Activated T-cell treated with anti-CD3 and anti-CD28 coated beads for 4 hours (primary cell): Measurements from ENCODE around the gene TFPI2.
"Not testable (repeated sequence)": the region's sequence is repeated elsewhere in the genome, so short reads cannot be mapped to it uniquely, and the experiment has no call there.

ENCODE experiments used
- DNase-seq: peaks from one replicate; pipeline ENCODE4 v3.0.0-alpha.2; 2020

Gene TFPI2, protein sequence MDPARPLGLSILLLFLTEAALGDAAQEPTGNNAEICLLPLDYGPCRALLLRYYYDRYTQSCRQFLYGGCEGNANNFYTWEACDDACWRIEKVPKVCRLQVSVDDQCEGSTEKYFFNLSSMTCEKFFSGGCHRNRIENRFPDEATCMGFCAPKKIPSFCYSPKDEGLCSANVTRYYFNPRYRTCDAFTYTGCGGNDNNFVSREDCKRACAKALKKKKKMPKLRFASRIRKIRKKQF

DNA sequence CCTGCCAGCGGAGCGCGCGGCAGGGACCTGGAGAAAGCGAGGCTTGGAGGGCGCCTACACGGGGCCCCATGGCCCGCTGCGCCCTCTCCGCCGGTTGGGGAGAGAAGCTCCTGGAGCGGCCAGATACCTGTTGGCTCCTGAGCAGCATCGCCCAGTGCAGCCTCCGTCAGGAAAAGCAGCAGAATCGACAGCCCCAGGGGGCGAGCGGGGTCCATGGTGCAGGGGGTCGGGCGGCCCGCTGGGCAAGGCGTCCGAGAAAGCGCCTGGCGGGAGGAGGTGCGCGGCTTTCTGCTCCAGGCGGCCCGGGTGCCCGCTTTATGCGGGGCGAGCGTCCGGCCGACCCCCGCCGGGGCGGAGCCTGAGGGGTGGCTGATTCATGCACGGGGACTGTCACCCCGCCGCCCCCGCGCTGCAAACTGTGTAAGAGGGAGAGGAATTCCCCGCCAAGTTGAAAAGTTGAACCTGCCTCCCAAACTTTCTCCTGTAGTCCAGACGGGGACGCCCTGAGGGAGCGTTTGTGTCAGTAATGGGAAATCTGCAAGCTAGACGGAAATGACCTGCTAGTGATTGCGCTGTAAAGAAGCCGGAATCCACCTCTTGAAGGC lies at the start of gene TFPI2:
Gene TFPI2 (minus strand): TSS at position 290 of the 605 bp plus-strand sequence. CDS start 75 bp downstream, at position 215.
- DNase-seq: no peak

DNA sequence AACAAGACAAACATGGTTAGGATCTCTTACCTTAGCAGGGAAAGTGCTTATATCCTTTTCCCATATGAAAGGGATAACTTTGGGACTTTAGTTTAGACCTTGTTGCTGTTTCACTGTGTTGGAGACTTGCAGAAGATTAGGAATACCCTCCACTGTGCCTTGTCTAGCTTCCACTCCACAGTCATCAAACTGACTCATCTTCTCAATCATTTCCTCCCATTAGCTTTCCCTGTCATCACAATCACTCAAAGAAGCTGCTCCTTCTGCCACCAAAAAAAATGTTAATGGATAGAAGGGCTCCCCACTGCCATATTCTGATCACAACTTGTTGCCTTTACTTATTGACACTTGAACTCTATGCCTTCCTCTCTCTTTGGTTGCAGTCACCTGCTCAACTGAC lies 47.7 kb upstream of the TFPI2 start:
- no peak for DNase-seq

DNA sequence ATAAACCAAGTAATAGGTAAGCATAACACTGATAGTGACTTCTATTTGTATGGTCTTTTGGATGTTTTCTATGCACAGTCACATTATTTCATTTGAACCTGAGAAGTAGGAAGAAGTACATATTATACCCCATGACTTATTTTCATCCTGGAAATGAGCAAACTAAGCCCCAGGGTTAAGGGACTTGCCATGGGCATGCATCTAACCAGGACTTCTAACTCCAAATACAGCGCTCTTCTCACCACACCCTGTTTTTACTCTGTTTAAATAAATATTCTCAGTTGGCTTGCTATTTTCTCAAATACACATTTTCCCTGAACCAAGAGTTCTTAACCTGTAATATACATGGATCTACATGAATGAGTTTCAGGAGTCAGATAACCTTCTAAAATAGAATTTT lies 47.3 kb upstream of the TFPI2 start:
- no peak for DNase-seq

DNA sequence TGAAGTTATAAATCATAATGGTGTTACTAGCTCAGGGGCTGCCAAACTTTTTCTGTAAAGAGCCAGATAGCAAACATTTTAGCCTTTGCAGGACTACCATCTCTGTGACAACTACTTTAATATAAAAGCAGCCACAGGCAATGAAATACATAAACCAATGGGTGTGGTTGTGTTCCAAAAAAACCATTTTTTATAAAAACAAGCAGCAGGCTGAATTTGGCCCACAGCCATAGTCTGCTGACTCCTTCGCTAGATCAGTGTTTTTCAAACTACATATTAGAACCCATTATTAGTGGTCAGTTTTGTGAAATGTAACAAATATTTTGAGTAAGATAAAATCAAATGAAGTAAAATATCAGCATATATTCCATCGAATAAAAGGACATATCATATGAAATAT lies 44.5 kb upstream of the TFPI2 start:
- no peak for DNase-seq

DNA sequence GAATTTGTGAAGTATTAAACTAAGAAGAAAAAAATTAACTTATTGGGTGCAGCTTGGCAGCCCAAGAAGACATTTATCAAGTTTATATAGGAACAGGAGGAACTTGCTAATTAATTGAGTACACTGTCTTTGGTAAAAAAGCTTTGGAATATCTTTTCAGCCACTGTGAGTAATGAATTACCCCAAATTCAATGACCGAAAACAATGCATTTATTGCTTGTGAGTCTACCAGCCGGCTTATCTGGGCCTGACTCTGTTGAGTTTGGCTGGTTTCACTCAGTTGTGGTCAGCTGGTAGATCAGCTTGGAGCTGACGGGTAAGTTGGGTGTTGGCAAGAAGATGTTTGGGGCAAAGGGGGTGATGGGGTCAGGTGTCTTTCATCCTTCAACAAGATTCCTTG lies 42.6 kb upstream of the TFPI2 start:
- no peak for DNase-seq

DNA sequence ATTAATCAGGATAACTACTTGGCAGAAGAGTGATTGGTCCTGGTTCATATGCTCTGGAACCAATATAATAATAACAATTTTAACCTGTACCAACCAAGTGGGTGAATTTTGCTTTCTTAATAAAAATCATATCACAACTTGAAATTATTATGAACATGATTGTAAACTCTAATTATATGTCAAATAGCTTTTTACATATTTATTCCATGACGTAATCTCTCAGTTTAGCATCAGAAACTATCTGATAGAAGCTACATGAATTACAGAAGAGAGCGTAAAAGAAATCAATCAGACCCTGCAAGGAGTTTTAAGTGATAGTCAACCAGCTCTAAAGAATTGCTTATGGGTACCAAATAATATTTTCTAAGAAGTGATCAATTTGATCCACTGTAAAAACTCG lies 41.1 kb upstream of the TFPI2 start:
- DNase-seq: no peak

DNA sequence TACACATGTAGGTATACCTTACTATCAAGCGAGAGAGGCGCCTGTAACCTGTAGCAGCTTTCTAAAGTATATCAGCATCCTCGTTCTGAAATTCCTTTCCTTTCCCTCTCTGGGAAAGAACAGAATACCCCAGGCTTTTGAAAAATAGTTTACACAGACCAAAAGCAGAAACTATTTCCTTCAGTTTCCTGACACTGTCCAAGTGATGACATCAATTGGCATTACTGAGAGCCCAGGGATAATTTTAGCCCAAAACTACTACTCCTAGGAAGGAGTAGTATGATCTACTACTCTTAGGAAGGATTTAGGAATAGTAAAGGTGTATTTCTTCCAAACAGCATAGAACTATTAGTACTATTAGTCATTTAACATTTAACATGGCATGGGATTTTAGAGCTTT lies 37.0 kb upstream of the TFPI2 start:
- no peak for DNase-seq

DNA sequence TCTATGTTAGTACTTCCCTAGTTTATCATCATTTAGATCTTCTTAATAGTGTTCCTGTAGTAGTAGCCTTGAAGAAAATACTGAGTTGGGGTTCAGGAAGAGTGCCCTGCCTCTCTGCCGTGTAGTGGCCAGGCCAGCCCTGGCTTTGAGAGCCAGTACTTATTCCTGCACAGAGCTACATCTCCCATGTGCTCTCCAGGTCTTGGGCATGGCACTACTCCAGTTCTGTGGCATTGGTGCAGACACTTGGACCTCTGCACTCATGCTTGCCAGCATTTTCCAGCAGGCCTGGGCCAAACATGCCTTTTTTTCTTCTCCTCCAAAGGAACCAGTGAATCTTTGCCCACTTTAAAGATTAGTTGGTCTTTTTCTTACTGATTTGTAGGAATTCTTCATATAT lies 36.2 kb upstream of the TFPI2 start:
- no peak for DNase-seq

DNA sequence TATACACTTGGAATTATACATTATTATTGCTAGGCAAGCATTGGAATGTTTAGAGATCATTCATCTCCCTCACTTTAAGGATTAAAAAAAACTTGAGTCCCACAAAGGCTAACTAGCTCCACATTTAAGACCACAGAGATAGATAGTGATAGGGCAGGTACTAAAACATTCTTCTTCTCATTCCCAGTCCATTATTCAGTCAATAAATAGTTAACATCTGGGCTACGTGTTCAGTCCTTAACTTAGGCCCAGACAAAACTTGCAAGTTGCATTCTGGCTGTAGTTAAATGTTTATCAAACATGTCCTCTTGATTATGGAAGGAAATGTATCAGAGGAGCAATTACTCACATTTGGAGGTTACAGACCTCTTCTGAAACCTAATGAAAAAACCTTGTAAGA lies 33.4 kb upstream of the TFPI2 start:
- DNase-seq: no peak

DNA sequence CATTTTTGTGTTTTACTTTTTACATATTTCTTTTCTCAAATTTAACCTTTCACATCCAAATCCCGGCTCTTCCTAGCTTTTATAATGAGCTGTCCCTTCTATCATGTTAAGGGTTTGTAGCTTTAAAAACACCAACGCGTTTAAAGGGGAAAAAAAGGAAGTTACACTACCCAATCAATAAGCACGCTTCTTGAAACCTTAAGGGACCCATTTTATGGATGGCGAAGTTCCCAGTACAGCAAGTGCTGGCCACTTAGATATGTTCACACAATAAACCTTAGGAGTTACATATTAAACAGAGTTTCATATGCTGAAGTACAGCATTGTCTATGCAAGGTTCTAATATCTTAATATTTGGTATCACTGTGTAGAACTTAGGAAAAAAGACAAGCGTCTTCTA lies 32.7 kb upstream of the TFPI2 start:
- no peak for DNase-seq

DNA sequence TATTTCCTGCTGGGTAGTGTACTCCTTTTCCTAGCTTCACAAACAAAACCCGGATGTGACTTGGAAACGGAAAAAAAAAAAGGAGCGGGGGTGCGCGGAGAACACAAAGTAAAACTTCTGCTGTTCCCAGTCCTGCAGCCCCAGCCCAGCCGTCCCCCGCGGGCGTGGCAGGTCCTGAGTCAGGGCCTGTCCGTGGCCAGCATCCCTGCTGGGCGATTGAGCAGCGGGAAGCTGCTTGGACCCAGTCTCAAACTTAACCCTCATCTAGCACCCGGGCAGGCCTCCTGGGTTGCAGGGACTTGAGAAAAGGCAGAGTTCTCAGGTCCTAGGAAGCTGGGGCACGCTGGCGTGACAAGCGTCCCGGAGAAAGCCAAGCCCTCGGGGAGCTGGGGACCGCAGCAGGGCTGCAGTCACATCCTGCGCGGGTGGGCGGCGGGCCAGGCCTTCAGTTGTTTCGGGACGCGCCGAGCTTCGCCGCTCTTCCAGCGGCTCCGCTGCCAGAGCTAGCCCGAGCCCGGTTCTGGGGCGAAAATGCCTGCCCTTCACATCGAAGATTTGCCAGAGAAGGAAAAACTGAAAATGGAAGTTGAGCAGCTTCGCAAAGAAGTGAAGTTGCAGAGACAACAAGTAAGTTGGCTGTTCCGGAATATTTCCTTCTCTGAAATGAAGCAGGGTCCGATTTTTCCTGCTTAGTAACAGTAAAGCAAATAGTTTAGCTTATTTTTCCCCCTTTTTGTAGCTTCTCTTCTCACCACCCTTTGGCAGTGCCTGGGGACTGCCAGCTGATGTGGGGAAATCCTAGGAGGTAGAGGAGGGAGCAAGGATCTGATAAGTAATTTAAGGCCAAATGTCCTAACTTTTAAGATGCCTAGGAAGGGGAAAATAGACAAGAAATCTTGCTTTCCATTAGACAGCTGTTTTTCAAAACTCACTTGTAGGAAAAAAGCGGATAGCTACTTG lies 31.3 kb upstream of the TFPI2 start, which contains the start of gene GNG11:
Gene GNG11 (plus strand): TSS at position 129 of the 960 bp plus-strand sequence. CDS start 403 bp downstream, at position 532.
- DNase-seq: no peak

DNA sequence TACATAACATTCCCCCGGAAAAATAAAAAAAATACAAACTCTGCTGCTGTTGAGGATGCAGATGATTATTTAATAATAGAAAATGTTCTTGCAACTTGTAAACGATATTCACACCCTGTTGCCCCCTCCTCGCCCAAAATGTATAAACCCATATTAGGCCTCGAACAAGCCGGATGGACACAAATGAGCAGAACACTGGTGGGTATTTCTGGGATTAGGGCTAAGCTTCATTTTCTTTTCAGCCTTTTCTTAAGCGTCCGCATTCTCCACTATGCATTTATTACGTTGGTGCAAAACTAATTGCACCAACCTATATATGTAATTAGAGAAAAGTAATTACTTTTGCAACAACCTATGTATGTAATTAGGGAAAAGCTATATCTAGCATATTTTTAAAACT lies 30.6 kb upstream of the TFPI2 start:
- DNase-seq: no peak

DNA sequence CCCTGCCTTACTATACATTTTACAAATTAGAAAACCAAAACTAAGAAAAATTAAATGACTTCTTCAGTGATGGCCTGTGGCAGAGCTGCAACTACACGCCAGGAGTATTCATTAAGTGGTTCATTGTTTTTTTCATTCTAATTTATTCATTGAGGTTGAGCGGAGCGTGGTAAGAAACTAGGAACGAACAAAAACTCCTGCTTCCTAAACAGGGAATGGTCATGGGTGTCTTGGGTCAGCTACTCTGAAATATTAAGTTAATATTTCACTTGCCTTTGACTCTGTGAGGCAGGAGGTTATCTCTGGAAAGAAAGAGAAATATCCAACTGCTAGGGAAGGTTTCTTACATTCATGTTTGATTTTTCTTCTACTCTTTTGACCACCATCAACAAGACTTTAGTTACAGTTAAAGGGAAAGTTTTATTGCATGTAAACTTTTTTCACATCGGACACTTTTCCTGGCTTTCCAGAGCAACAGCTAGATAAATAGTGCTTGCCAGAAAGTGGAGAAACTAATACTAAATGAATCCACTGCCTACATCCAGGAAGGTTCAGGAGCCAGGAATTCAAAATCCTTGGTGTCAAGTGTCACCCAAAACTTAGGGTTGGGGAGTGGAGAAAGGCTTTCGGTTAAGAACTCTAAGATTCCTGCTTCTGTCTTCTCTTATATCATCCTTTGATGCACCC lies 30.1 kb upstream of the TFPI2 start:
- DNase-seq: no peak

DNA sequence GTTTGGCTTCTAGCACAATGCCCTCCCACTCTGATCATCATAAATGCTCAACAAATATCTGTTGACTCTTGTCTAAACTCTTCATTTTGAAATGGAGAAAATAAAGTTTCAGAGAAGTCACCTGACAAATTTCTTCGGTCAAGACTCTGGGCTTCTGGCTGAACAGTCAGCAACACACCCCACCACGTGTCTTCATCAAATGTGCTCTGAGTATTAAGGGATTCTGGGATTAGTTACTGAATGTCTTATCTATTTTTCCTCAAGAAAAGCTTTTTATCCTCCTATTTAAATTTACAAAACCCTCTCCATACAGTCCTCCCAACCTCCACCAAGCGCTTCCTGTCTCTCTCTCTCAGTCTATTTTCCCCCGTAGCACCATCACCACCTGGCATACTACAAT lies 25.8 kb upstream of the TFPI2 start:
- not testable (repeated sequence) for DNase-seq

DNA sequence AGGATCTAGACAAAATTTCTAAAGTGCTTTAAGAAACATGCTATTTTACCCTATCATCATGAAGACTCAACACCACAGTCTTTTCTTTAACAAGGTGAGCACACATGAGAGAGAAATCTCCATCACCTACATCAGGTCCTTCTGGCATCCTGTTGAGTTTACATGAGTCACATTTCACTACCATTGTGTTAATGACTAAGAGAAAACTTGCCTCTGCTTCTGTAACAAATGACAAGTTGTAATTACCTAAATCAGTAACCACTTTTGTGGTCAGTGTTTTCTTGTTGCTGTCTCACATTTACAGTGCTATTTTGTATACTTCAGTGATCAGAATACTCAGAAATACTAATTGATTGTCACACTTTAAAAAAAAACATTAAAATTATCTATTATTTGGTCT lies 25.3 kb upstream of the TFPI2 start:
- DNase-seq: not testable (repeated sequence)

DNA sequence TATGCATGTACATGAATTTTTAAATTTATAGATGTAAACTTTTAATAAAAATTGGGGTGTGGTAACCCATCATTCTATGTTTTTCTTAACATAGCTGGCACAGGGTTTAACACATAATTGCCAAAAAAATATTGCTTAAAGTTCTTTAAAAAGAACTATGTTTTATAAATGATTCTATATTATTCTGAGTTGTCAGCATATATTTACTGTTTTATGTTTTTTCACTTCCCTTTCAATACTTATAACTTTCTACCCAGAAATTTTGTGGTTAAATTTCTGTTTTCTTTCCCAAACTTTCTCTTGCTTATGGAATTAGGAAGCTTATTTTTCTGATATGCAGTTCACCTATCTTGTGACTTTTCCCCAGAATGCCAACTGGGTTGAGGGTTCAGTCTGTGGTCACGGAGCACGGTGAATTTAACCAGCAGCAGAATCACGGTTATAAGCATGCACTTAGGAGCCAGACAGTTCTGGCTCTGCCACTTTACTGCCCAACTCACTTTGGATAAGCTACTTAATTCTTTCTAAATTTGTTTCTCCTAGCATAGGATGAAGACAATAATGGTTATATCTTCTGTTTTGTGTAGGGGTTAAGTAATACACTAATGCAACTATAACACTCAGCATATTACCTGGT lies 24.8 kb upstream of the TFPI2 start:
- DNase-seq: not testable (repeated sequence)

DNA sequence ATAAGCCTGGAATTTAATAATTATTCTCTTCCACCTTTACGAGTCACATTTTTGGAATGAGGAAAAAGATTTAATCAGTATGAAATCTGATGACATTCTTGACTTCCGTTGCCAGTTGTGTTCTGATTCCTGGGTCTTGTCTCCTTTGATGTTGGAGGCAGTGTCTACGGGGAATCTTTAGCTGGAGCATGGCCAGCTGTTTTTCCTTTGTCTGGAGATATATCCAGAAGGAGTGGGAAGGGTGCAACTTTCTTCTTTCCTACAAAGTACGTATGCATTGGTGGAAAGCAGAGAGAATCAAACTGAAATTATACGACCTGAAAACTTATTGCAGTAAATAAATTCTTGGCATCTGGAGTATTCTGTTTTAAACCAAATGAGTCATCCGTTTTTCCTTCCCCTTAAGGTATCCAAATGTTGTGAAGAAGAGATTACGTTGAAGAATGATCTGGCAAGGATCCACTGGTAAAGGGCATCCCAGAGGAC lies 24.1 kb upstream of the TFPI2 start:
- DNase-seq: no peak

DNA sequence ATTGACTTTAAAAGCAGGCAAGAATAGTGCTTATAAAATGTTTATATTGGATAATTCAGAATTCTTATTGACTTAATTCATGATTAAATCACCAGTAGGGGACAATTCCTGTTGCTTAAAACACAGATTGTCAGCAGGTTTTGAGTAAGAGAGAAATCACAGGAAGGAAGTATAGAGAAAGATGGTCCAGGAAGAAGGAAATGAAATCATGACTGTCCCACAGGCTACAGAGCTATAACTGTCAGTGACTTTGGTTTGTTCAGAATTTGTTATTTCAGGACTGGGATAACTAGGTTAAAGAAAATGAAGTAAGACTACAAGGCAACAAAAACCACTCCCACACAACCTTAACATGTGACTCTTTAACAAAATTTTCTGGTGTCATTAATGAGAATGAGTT lies 22.6 kb upstream of the TFPI2 start:
- DNase-seq: no peak

DNA sequence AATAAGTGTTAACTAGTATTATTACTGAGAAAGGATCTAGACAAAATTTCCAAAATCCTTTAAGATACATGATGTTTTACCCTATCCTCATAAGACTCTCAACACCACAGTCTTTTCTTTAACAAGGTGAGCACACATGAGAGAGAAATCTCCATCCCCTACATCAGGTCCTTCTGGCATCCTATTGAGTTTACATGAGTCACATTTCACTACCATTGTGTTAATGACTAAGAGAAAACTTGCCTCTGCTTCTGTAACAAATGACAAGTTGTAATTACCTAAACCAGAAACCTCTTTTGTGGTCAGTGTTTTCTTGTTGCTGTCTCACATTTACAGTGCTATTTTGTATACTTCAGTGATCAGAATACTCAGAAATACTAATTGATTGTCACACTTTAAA lies 21.1 kb upstream of the TFPI2 start:
- DNase-seq: not testable (repeated sequence)

DNA sequence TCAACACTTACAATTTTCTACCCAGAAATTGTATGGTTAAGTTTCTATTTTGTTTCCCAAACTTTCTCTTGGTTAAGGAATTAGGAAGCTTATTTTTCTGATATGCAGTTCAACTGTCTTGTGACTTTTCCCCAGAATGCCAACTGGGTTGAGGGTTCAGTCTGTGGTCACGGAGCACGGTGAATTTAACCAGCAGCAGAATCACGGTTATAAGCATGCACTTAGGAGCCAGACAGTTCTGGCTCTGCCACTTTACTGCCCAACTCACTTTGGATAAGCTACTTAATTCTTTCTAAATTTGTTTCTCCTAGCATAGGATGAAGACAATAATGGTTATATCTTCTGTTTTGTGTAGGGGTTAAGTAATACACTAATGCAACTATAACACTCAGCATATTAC lies 20.7 kb upstream of the TFPI2 start:
- DNase-seq: not testable (repeated sequence)

DNA sequence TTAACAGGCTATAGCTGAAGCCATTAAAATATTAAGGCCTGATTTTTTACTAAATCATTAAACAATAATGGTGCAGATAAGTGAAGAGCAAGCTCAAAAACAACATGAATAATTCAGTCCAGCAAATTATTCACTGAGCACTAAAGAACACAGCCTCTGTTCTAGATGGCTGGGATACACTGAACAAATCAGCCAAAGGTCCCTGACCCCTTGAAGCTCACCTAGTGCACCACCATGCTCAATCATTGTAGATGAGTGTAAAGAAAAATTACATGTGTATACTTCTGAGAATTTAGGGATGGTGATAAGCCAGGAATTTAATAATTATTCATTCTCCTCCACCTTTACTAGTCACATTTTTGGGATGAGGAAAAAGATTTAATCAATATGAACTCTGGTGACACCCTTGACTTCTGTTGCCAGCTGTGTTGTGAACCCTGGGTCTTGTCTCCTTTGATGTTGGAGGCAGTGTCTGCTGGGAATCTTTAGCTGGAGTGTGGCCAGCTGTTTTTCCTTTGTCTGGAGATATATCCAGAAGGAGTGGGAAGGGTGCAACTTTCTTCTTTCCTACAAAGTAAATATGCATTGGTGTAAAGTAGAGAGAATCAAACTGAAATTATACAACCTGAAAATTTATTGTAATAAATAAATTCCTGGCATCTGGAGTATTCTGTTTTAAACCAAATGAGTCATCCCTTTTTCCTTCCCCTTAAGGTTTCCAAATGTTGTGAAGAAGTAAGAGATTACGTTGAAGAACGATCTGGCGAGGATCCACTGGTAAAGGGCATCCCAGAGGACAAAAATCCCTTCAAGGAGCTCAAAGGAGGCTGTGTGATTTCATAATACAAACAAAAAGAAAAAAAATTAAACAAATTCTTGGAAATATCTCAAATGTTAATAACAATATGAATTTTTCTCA lies 19.8 kb upstream of the TFPI2 start:
- no peak for DNase-seq
